Neuron (in vitro differentiated cells): Measurements from ENCODE around the gene HSPG2.

Source experiments
- H2AFZ ChIP-seq: one replicate; pipeline ENCODE4 v1.6.1; 2013; ENCODE audit warnings: low read depth, mild to moderate bottlenecking, inconsistent platforms, low read length, moderate library complexity
- H3K27me3 ChIP-seq: one replicate; pipeline ENCODE4 v1.6.1; 2013; ENCODE audit warnings: low read length; ENCODE audit not compliant: insufficient read depth
- H3K36me3 ChIP-seq: one replicate; pipeline ENCODE4 v1.6.1; 2013; ENCODE audit warnings: low read length; ENCODE audit not compliant: insufficient read depth
- H3K4me1 ChIP-seq: one replicate; pipeline ENCODE4 v1.6.1; 2013; ENCODE audit warnings: low read length; ENCODE audit not compliant: insufficient read depth
- H3K4me3 ChIP-seq: 2 replicates; pipeline ENCODE4 v1.5.1; 2013; ENCODE audit warnings: mild to moderate bottlenecking, low read length, moderate library complexity
- H3K9me3 ChIP-seq: one replicate; pipeline ENCODE4 v1.6.1; 2013; ENCODE audit warnings: low read length

Gene HSPG2

GRCh38 chr1:21933397-21934248 is 3.5 kb downstream of the HSPG2 start:
- Histone ChIP-seq H3K36me3 (no peaks in the 10 kb centered on the region), H3K4me3 (no peak overlapping the region), H3K4me1 (peaks cover 30% of the 10 kb centered on the region), H2AFZ (no peak overlapping the region), H3K27me3 (no peaks in the 10 kb centered on the region), H3K9me3 (no peaks in the 10 kb centered on the region)

GRCh38 chr1:21932127-21932526 is 5.0 kb downstream of the HSPG2 start:
- Histone ChIP-seq H3K4me1 (peaks cover 20% of the 10 kb centered on the region), H3K27me3 (no peaks in the 10 kb centered on the region), H3K36me3 (no peaks in the 10 kb centered on the region), H2AFZ (no peak overlapping the region), H3K9me3 (no peaks in the 10 kb centered on the region), H3K4me3 (no peak overlapping the region)

- no peak overlapping the region for H3K4me3 ChIP-seq
- no peaks in the 10 kb centered on the region for H3K36me3 ChIP-seq
Observed at GRCh38 chr1:21931171-21932093, 5.7 kb downstream of the HSPG2 start.

GRCh38 chr1:21930629-21931170 is 6.4 kb downstream of the HSPG2 start:
- no peak overlapping the region for H3K4me3 ChIP-seq
- no peaks in the 10 kb centered on the region for H3K9me3 ChIP-seq
- no peaks in the 10 kb centered on the region for H3K36me3 ChIP-seq
- H3K4me1 ChIP-seq = peaks cover 11% of the 10 kb centered on the region
- no peaks in the 10 kb centered on the region for H3K27me3 ChIP-seq
- no peak overlapping the region for H2AFZ ChIP-seq

More at GRCh38 chr1:21931171-21932093, 5.7 kb downstream of the HSPG2 start:
- Histone ChIP-seq H3K4me1 (peaks cover 18% of the 10 kb centered on the region), H3K27me3 (no peaks in the 10 kb centered on the region), H2AFZ (no peak overlapping the region), H3K9me3 (no peaks in the 10 kb centered on the region)

GRCh38 chr1:21930080-21930571 is 7.0 kb downstream of the HSPG2 start:
- Histone ChIP-seq H3K36me3 (no peaks in the 10 kb centered on the region), H2AFZ (no peak overlapping the region), H3K4me3 (no peak overlapping the region), H3K9me3 (no peaks in the 10 kb centered on the region), H3K27me3 (no peaks in the 10 kb centered on the region), H3K4me1 (peaks cover 6% of the 10 kb centered on the region)

GRCh38 chr1:21927533-21928237 is 9.4 kb downstream of the HSPG2 start:
- Histone ChIP-seq H3K36me3 (no peaks in the 10 kb centered on the region), H3K4me3 (no peak overlapping the region), H2AFZ (no peak overlapping the region), H3K27me3 (no peaks in the 10 kb centered on the region), H3K4me1 (peaks cover 4% of the 10 kb centered on the region), H3K9me3 (no peaks in the 10 kb centered on the region)

GRCh38 chr1:21926814-21927532 is 10.1 kb downstream of the HSPG2 start:
- Histone ChIP-seq H3K36me3 (no peaks in the 10 kb centered on the region), H3K9me3 (no peaks in the 10 kb centered on the region), H3K4me1 (peaks cover 5% of the 10 kb centered on the region), H3K4me3 (no peak overlapping the region), H3K27me3 (no peaks in the 10 kb centered on the region), H2AFZ (no peak overlapping the region)

GRCh38 chr1:21926065-21926464 is 11.0 kb downstream of the HSPG2 start:
- Histone ChIP-seq H3K4me1 (peaks cover 2% of the 10 kb centered on the region), H3K27me3 (no peaks in the 10 kb centered on the region), H3K4me3 (no peak overlapping the region), H2AFZ (no peak overlapping the region), H3K9me3 (no peaks in the 10 kb centered on the region), H3K36me3 (no peaks in the 10 kb centered on the region)

GRCh38 chr1:21925334-21925940 is 11.7 kb downstream of the HSPG2 start:
- Histone ChIP-seq H3K27me3 (no peaks in the 10 kb centered on the region), H3K4me3 (no peak overlapping the region), H3K36me3 (no peaks in the 10 kb centered on the region), H2AFZ (no peak overlapping the region), H3K9me3 (no peaks in the 10 kb centered on the region), H3K4me1 (peaks cover 2% of the 10 kb centered on the region)

- Histone ChIP-seq H3K4me3 (no peak overlapping the region), H3K36me3 (no peaks in the 10 kb centered on the region), H3K4me1 (peaks cover 2% of the 10 kb centered on the region), H3K9me3 (no peaks in the 10 kb centered on the region), H2AFZ (no peak overlapping the region), H3K27me3 (no peaks in the 10 kb centered on the region)
Observed at GRCh38 chr1:21924503-21925005, 12.6 kb downstream of the HSPG2 start.

- H3K27me3 ChIP-seq = no peaks in the 10 kb centered on the region
- no peaks in the 10 kb centered on the region for H3K9me3 ChIP-seq
- no peak overlapping the region for H2AFZ ChIP-seq
- H3K4me1 ChIP-seq = peaks cover 2% of the 10 kb centered on the region
- H3K4me3 ChIP-seq = no peak overlapping the region
- H3K36me3 ChIP-seq = no peaks in the 10 kb centered on the region
Observed at GRCh38 chr1:21922090-21923013, 14.8 kb downstream of the HSPG2 start.
